Measurements from ENCODE around the gene BEND5. TPM values are rescaled to one million over a fixed set of nuclear protein-coding genes. Genes with fewer than 3 reads are reported as not detected.

Gene BEND5
- total and polyA plus RNA-seq, 2 of the 13 experiments (the other 11 are each of a cell fraction or from before 2014, with no cell fraction given): 0.11 TPM; not detected in 1

GRCh38 chr1:48761986-48762385 is 14.7 kb downstream of the BEND5 start:
- POLR2A ChIA-PET: no interaction called here
- H3K4me3 ChIP-seq (replicated peaks in 1 of 3; ENCODE audit: insufficient read depth in 1 of 3, low read depth in 2 of 3, low read length in 3 of 3): no peak overlapping the region
- no peaks in the 10 kb centered on the region for H3K9me3 ChIP-seq (ENCODE audit: low read length)
- FAIRE-seq (no peak), DNase-seq (ENCODE audit: low spot score) (no peak), ATAC-seq (no peak)
- no peak overlapping the region for H2AFZ ChIP-seq (ENCODE audit: low read length)
- no peaks in the 10 kb centered on the region for H3K79me2 ChIP-seq (ENCODE audit: insufficient read depth, low read length)
- intact Hi-C loops (cut with micrococcal nuclease; ENCODE audit: unreplicated experiment): no loop called here
- TF ChIP-seq ZNF264 (CRISPR knock-in tag; IDR thresholded peaks at IDR 0.05): no peak
- TF ChIP-seq NR3C1 (CRISPR knock-in tag; IDR thresholded peaks at IDR 0.05): no peak
- no peak for TF ChIP-seq TBX2 (CRISPR knock-in tag; IDR thresholded peaks at IDR 0.05; ENCODE audit: borderline replicate concordance)
- no TSS peak for BruUV-seq (replicated peaks)
- CTCF ChIA-PET (ENCODE audit: low intra/inter-chr PET ratio, low total read pairs): no interaction called here
- no peak overlapping the region for H3K4me2 ChIP-seq (ENCODE audit: low read depth, low read length)
- no peaks in the 10 kb centered on the region for H3K27me3 ChIP-seq (ENCODE audit: control insufficient read depth in 1 of 2, insufficient read depth in 2 of 2, low read length in 2 of 2)
- no peak overlapping the region for H3K27ac ChIP-seq (ENCODE audit: extremely low read length, insufficient read depth, low read length)
- H3K4me1 ChIP-seq (ENCODE audit: insufficient read depth, low read length): peaks cover 14% of the 10 kb centered on the region
- H3K36me3 ChIP-seq (replicated peaks in 1 of 2; ENCODE audit: control insufficient read depth in 1 of 2, insufficient read depth in 2 of 2, low read length in 2 of 2): no peaks in the 10 kb centered on the region
- 79% methylated on average over 7 of the region's 7 CpGs for WGBS (ENCODE audit: low lambda C conversion rate)
- H4K20me1 ChIP-seq (ENCODE audit: insufficient read depth, low read length): no peaks in the 10 kb centered on the region
- in situ Hi-C loops (cut with HindIII; ENCODE audit: extremely low pct_ligation_motif_present, low pct_unique_long_range_greater_than_20kb): no loop called here
- no peak overlapping the region for H3K9ac ChIP-seq (ENCODE audit: insufficient read depth, low read depth, low read length)

DNA sequence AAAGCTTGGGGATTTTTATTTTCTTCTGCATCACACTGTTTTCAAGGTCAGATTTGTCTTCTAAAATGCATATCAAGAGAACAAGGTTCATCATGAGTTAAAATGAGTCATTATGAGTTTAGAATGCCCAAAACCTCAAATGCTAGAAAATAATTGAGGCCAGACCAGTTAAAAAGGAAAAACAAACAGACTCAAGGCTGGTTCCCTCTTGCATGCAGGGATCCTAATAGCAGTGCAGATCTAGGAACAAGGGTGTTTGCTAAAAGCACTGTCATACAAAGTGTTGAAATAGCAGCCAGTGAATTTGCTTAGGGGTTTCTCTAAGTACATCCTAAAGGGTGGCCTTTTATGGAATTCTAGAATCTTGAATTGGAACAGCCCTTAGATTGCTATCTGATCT is 15.3 kb downstream of the BEND5 start:
- DNase-seq (ENCODE audit: low spot score) (no peak), FAIRE-seq (no peak), ATAC-seq (no peak)
- Histone ChIP-seq H2AFZ (ENCODE audit: low read length) (no peak overlapping the region), H3K36me3 (replicated peaks in 1 of 2; ENCODE audit: control insufficient read depth in 1 of 2, insufficient read depth in 2 of 2, low read length in 2 of 2) (no peaks in the 10 kb centered on the region), H3K9ac (ENCODE audit: insufficient read depth, low read depth, low read length) (no peak overlapping the region), H3K27me3 (ENCODE audit: control insufficient read depth in 1 of 2, insufficient read depth in 2 of 2, low read length in 2 of 2) (no peaks in the 10 kb centered on the region), H3K4me3 (replicated peaks in 1 of 3; ENCODE audit: insufficient read depth in 1 of 3, low read depth in 2 of 3, low read length in 3 of 3) (no peak overlapping the region), H3K4me1 (ENCODE audit: insufficient read depth, low read length) (peaks cover 14% of the 10 kb centered on the region), H4K20me1 (ENCODE audit: insufficient read depth, low read length) (no peaks in the 10 kb centered on the region), H3K9me3 (ENCODE audit: low read length) (no peaks in the 10 kb centered on the region), H3K27ac (ENCODE audit: extremely low read length, insufficient read depth, low read length) (no peak overlapping the region), H3K79me2 (ENCODE audit: insufficient read depth, low read length) (no peaks in the 10 kb centered on the region), H3K4me2 (ENCODE audit: low read depth, low read length) (no peak overlapping the region)
- intact Hi-C loops (cut with micrococcal nuclease; ENCODE audit: unreplicated experiment): no loop called here
- ChIA-PET CTCF (ENCODE audit: low intra/inter-chr PET ratio, low total read pairs) (no interaction called here), POLR2A (no interaction called here)
- no peak for TF ChIP-seq ZNF879 (CRISPR knock-in tag; IDR thresholded peaks at IDR 0.05)
- in situ Hi-C loops (cut with HindIII; ENCODE audit: extremely low pct_ligation_motif_present, low pct_unique_long_range_greater_than_20kb): no loop called here
- no TSS peak for BruUV-seq (replicated peaks)

Measured in HepG2 (cell line).